Natural killer cell (primary cell): ENCODE measurements around the gene REXO5. TPM values are rescaled to one million over a fixed set of nuclear protein-coding genes. Genes with fewer than 3 reads are reported as not detected.

Source experiments
- ATAC-seq, 3 donors: fragments of 150-1000 bp in 2 of 3; fragments of 200-7000 bp in 1 of 3; cut with Tn5 transposase; 1 replicate in 1 of 3; 2 replicates in 2 of 3; pipeline ENCODE4 v1.10.0; 2021; ENCODE audit warnings: mild to moderate bottlenecking in 2 of 3, moderate library complexity in 2 of 3
- DNase-seq, 2 donors: peaks; one replicate each; pipeline versions ENCODE4 v3.0.0 to v3.0.0-alpha.2; 2013 to 2021; ENCODE audit warnings: mixed read lengths in 1 of 2
- H3K27ac ChIP-seq: one replicate; pipeline ENCODE4 v1.5.1; 2013; ENCODE audit warnings: mild to moderate bottlenecking, low read length
- H3K27me3 ChIP-seq: one replicate; pipeline ENCODE4 v1.6.1; 2013; ENCODE audit warnings: low read length; ENCODE audit not compliant: control insufficient read depth, insufficient read depth
- H3K36me3 ChIP-seq: one replicate; pipeline ENCODE4 v1.6.1; 2013; ENCODE audit warnings: low read length; ENCODE audit not compliant: control insufficient read depth, insufficient read depth
- H3K4me1 ChIP-seq: one replicate; pipeline ENCODE4 v1.6.1; 2013; ENCODE audit warnings: low read length; ENCODE audit not compliant: control insufficient read depth, insufficient read depth
- H3K4me3 ChIP-seq: one replicate; pipeline ENCODE4 v1.5.1; 2013; ENCODE audit warnings: low read length
- H3K9me3 ChIP-seq: one replicate; pipeline ENCODE4 v1.6.1; 2013; ENCODE audit warnings: low read length; ENCODE audit not compliant: control insufficient read depth, insufficient read depth
- H3K27ac Mint-ChIP-seq, 2 donors: one replicate each; pipeline ENCODE4 v1.8.0; 2022; ENCODE audit warnings: mild to moderate bottlenecking in 2 of 2, mixed read lengths in 2 of 2, moderate library complexity in 1 of 2
- H3K27me3 Mint-ChIP-seq, 2 donors: one replicate each; pipeline ENCODE4 v1.8.0; 2022; ENCODE audit warnings: low read depth in 2 of 2, mixed read lengths in 2 of 2
- H3K36me3 Mint-ChIP-seq: one replicate; pipeline ENCODE4 v1.8.0; 2022; ENCODE audit warnings: mixed read lengths
- H3K4me1 Mint-ChIP-seq, 2 donors: one replicate each; pipeline ENCODE4 v1.8.0; 2022; ENCODE audit warnings: mixed read lengths in 2 of 2
- H3K4me3 Mint-ChIP-seq: one replicate; pipeline ENCODE4 v1.8.0; 2022; ENCODE audit warnings: mild to moderate bottlenecking, moderate library complexity, mixed read lengths
- H3K9me3 Mint-ChIP-seq, 2 donors: one replicate each; pipeline ENCODE4 v1.8.0; 2022; ENCODE audit warnings: mixed read lengths in 2 of 2
- CTCF ChIP-seq: fragments of 200-600 bp; IDR thresholded peaks from one replicate; pipeline ENCODE4 v1.8.0; 2022; ENCODE audit warnings: antibody characterized with exemption
- WGBS: methylation state at CpG from one replicate; pipeline ENCODE4 v1.1.7; 2013; ENCODE audit warnings: missing lambda C conversion rate; ENCODE audit not compliant: insufficient coverage; 5-methylcytosine and 5-hydroxymethylcytosine counted together
- intact Hi-C: fragments of 100-400 bp; cut with micrococcal nuclease; formaldehyde crosslinking; loops from one replicate; pipeline ENCODE4 v1.14.2; 2022
- total RNA-seq, 4 donors: library from RNA; stranded (reverse); fragments of 120-200 nt in 1 of 4; gene quantifications; one replicate each; pipeline versions ENCODE4 v1.2.3 to v1.2.4, GENCODE V29; 2013 to 2022

The REXO5 gene
- total RNA-seq, 3 donors from 2014 or later (not counting 1 experiment from before 2014, with no cell fraction given): 1.5 to 6.0 (median 1.7) TPM

- Mint-ChIP-seq H3K27me3 (no peaks in the 10 kb centered on the region), H3K27ac (no peak overlapping the region), H3K4me3 (no peak overlapping the region), H3K9me3 (no peaks in the 10 kb centered on the region), H3K4me1 (peaks cover 0 to 7% of the 10 kb centered on the region in 2 donors), H3K36me3 (no peaks in the 10 kb centered on the region)
- H3K27me3 ChIP-seq: no peaks in the 10 kb centered on the region
- no peak for DNase-seq
- intact Hi-C loops: no loop called here
- H3K36me3 ChIP-seq: no peaks in the 10 kb centered on the region
- 97% methylated on average over 2 of the region's 4 CpGs for WGBS
- no peaks in the 10 kb centered on the region for H3K9me3 ChIP-seq
- no peak overlapping the region for H3K4me3 ChIP-seq
- H3K4me1 ChIP-seq: no peaks in the 10 kb centered on the region
- no peak overlapping the region for H3K27ac ChIP-seq
- TF ChIP-seq CTCF: no peak
- no peak for ATAC-seq
Measured at GRCh38 chr16:20818929-20819585, 12.7 kb downstream of the REXO5 start.

GRCh38 chr16:20821682-20822081 lies 15.4 kb downstream of the REXO5 start:
- Histone ChIP-seq H3K27me3 (no peaks in the 10 kb centered on the region), H3K27ac (no peak overlapping the region), H3K4me3 (no peak overlapping the region), H3K4me1 (no peaks in the 10 kb centered on the region), H3K36me3 (no peaks in the 10 kb centered on the region), H3K9me3 (no peaks in the 10 kb centered on the region)
- no peak for TF ChIP-seq CTCF
- Mint-ChIP-seq H3K9me3 (no peaks in the 10 kb centered on the region), H3K27me3 (no peaks in the 10 kb centered on the region), H3K4me1 (peaks cover 0 to 7% of the 10 kb centered on the region in 2 donors), H3K4me3 (no peak overlapping the region), H3K27ac (no peak overlapping the region), H3K36me3 (no peaks in the 10 kb centered on the region)
- ATAC-seq (no peak), DNase-seq (no peak)
- intact Hi-C loops: no loop called here
- 96% methylated on average over 2 of the region's 4 CpGs for WGBS

GRCh38 chr16:20822521-20823325 lies 16.4 kb downstream of the REXO5 start:
- Mint-ChIP-seq H3K36me3 (no peaks in the 10 kb centered on the region), H3K4me1 (peaks cover 0 to 7% of the 10 kb centered on the region in 2 donors), H3K4me3 (no peak overlapping the region), H3K27ac (no peak overlapping the region), H3K9me3 (no peaks in the 10 kb centered on the region), H3K27me3 (no peaks in the 10 kb centered on the region)
- intact Hi-C loops: no loop called here
- no peak for ATAC-seq
- WGBS: 100% methylated on average over 1 of the region's 3 CpGs
- Histone ChIP-seq H3K27me3 (no peaks in the 10 kb centered on the region), H3K9me3 (no peaks in the 10 kb centered on the region), H3K27ac (no peak overlapping the region), H3K36me3 (no peaks in the 10 kb centered on the region), H3K4me3 (no peak overlapping the region), H3K4me1 (no peaks in the 10 kb centered on the region)
- no peak for TF ChIP-seq CTCF
- no peak for DNase-seq
